ENCODE results near the gene SPNS2.

GRCh38 chr17:4533523-4534504, 35.1 kb downstream of the SPNS2 start:
- no peak for TF ChIP-seq POLR2AphosphoS5 (IDR thresholded peaks at IDR 0.05)
- no peak for TF ChIP-seq CTCF (IDR thresholded peaks at IDR 0.05; ENCODE audit: poor library complexity, severe bottlenecking)
- TF ChIP-seq EP300 (conservative IDR thresholded peaks at IDR 0.05; ENCODE audit: poor library complexity, severe bottlenecking) = no peak
